GM19043 (cell line): Measurements from ENCODE around the gene TRMT61B.
A peak's percentile ranks its signal among the peaks of the same experiment; 100 is the strongest.

ENCODE experiments used
- ATAC-seq: cut with Tn5 transposase; IDR thresholded peaks from one replicate; pipeline ENCODE4 v1.9.1; 2021; ENCODE audit warnings: low read depth; ENCODE audit not compliant: unreplicated experiment

TRMT61B gene

DNA sequence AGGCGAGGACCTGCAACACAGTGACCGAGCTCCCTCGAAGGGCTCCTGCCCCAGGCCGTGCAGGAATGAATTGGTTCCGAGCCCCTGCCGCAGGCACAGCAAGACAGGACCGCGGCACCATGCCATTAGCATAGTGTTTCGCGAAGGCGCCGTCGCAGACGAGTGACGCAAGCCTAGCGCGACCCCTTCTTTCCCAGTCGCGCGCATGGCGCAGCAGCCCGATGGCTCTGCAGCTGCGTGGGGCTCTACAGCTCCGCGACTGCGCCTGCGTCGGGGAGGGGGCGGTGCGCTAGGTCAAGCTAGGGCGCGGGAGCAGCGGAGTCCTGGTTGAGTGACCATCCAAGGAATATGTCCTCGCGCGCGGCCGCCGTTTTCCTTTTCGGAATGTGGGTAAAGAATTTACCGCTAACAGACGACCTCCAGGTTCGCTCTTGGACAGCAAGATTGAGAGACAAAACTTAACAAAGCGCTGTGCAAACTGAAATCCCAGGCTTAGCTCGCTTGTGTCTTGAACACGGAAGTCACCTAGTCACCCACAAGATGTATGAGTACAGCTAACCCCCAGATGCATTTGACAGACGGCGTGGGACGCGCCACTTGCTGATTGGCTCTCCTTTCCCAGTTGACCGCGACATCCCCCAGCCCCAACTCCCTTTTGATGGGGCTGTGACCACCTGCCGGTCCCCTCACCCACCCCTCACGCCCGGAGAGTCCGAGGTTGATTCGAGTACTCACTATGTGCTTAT is at the start of gene TRMT61B:
Gene TRMT61B (minus strand): TSS at position 164 of the 746 bp plus-strand sequence. CDS start 32 bp downstream, at position 132.
- peak; percentile 91 for ATAC-seq

DNA sequence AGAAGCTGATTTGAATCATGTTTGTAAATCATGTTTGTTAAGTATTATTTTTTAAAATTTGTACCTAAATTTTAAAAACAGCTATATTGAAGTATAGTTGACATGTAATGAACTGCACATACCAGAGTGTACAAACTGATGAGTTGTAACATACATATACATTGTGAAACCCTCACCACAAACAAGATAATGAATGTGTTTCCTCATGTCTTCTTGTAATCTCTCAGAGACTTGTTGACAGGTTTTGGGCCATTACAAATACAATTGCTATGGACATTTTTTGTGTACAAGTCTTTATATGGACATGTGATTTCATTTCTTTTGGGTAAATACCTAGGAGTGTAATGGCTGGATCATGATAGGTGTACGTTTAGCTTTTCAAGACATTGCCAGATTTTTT is 45.8 kb upstream of the TRMT61B start:
- ATAC-seq: no peak

DNA sequence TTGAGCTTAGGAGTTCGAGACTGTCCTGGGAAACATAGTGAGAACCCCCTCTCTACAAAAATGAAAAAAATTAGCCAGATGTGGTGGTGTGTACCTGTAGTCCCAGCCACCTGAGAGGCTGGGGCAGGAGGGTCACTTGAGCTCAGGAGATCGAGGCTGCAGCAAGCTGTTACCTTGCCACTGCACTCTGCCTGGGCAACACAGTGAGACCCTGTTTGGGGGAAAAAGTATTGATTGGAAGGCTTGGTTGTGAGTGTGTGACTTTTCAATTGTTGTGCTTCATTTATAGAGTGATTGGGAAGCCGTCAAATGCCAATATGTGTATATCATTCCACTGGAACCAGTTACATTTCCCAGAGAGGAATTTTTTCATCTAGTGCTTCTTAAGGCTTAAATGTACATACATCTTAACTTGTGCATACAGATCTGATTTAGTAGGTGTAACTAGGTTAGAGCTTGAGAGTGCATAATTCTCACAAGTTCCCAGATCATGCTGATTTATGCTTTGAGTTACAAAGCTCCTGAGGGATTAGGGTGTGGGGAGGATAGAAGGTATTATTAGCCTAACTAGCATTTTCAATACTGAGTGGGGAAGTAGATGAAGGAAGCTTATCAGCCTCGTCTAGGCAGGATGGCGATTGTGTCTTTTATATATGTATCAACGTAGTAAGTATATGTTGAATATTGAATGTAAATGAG is 39.7 kb upstream of the TRMT61B start:
- no peak for ATAC-seq

DNA sequence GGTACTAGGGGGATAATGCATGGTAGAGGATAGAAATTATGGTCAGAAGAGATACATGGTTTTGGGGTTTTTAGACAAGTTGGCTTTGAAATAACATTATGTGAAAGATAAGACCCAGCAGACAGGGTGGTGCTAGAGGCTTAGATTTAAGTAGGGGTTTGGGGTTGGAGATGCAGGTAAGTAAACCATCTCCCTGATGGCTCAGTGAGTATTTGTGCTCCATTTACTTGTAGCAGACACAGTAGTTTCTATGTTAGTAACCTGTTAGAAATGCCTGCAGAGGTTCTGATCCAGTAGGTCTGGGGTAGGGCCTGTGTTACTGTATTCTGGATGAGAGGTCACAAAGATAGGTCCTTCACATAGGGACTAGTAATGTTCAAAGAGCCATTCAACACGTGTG is 38.1 kb upstream of the TRMT61B start:
- ATAC-seq: no peak

DNA sequence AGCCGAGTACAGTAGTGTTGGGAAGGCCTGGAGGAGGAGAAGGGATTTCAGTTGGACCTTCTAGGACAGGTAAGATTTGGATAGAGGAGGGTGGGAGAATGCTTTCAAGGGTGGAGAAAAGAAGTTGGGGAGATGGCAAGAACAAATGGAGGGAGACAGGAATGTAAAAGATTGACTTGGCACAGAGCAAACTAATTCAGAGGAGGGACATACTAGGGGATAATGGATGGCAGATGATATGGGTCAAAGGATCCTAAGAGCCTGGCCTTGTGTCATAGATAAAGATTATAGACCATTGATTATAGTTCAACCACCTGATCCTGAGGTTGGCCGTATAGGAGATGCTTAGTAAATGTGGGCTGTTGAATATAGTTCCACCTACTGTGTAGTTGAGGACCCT is 36.7 kb upstream of the TRMT61B start:
- ATAC-seq: no peak

DNA sequence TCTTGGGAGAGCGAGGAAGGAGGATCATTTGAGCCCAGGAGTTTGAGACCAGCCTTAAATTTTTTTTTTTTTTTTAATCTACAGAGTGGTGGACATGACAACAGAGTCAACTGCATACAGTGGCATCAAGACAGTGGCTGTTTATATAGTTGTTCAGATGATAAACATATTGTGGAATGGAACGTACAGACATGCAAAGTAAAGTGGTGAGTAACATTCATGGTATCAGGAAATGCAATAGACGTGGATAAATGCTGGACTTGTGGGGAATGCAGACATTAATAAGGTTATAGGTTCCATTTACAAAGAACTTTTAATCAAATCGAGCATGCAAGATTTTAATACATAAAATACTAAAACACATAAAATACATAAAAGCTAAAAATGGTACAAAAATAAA is 36.3 kb upstream of the TRMT61B start:
- no peak for ATAC-seq

DNA sequence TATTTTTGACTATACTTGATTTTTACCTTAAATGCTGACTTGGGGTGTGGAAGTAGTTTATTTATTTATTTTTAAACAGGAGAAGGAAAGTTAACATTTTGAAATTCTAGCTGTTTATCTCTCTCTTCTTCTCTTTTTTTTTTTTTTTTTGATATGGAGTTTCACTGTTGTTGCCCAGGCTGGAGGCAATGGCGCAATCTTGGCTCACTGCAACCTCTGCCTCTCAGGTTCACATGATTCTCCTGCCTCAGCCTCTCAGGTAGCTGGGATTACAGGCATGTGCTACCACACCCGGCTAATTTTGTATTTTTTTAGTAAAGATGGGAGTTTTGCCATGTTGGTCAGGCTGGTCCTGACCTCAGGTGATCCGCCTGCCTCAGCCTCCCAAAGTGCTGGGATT is 35.4 kb upstream of the TRMT61B start:
- no peak for ATAC-seq

DNA sequence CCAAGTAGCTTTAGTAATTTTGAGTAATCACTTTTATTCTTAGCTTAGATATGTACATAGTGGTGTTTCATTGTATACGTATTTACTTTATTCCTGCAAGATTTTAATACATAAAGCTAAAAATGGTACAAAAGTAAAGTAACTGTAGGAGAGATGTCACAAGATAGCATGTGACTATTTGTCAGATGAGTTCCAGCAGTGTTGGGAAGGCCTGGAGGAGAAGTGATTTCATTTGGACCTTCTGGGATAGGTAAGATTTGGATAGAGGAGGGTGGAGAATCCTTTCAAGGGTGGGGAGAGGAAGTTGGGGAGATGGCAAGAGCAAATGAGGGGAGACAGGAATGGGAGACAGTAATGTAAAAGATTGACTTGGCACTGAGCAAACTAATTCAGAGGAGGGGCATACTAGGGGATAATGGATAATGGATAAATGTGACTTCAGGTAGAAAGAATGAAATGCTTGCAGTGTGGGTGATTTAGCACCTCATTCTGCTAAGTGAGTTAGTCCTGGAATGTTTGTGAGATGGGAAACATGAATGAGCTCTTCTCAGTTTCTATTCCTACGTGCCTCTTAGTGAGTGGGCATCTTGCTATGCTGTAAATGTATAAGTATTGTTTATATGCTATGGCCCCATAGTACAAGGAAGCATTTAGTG is 34.8 kb upstream of the TRMT61B start:
- ATAC-seq: no peak

DNA sequence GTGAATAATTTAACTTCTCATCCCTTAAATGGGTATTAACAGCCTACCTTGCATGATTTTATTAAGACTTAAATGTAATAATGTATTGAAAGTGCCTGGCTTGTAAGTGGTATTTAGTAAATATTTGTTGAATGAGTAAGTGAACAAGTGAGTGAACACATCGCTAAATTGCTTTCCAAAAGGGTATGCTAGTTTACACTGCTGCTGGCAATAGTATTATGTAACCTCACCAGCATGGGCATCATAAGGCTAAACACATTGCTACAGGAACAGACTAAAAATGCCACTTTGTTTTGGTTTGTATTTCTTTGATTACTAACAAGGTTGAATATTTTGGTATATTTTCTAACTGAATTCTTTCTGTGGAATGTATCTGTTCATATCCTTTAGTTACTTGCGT is 34.2 kb upstream of the TRMT61B start:
- ATAC-seq: no peak

DNA sequence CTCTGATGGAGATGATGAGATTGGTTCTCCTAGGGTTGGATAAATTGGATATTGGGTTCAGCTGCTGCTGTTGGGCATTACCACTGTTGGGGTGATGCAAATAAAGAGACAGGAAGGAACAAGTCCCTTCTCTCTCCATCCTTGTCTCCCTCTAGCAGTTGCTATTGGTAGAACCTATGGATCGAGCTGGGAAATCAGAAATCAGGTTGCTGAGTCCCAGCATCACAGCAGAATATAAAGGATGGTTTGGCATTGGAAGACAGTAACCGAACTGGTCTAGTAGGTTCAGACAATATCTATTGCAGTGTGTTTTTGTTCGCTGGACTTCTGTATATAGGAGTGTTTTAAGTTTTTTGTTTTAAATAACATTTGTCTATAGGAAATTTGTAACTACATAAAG is 32.5 kb upstream of the TRMT61B start:
- no peak for ATAC-seq

DNA sequence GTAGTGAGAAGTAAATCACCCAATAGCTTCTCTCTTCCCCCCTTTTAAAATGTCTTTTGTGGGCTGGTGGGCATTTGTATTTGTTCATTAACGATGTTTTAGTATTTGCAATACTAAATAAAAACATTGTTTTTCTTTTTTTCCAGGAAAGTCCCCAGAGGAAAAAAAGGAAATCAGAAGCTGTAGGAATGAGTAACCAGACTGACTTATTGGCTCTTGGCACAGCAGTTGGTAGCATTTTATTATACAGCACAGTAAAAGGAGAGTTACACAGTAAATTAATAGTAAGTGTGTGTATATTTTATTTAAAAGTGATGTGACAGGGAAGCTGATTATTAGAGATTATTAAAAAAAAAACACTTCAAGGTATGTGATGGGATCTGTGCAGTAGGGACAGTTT is 31.7 kb upstream of the TRMT61B start:
- ATAC-seq: no peak

DNA sequence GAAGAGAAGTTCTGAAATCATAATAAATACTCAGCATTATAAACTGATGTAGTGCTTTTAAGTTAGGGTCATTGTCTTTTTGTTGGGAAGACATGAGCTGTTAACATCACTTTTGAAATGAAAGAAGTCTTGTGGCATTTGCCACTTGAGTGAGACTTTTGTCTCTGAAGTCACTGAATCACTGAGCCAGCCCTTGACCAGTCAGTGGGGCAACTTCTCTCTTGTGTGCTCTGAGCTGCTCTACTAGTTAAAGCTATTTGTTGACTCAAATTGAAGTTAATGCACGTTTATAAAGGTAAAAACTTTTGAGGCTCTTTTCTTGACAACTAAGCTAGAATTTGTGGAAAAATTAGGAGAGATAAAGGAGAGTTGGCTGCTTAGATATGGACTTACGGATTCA is 31.1 kb upstream of the TRMT61B start:
- no peak for ATAC-seq

DNA sequence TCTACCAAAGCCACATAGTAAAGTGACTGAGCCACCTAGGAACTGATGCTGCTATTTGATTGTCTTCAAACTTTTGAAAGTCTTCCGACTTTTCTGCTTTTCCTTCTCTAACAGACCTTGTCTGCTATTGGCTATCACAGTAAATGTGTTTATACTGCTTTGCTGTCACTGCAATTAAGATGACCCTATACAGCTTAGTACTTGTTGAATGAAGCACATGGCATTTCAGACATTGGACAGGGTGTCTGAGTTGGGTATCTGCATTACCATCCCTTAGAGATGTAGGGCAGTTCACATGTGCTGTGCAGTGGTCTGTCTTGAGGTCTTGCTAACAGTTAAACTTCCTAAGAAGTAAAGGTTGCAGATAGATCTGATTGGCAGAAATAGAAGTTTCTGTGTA is 27.9 kb upstream of the TRMT61B start:
- no peak for ATAC-seq

DNA sequence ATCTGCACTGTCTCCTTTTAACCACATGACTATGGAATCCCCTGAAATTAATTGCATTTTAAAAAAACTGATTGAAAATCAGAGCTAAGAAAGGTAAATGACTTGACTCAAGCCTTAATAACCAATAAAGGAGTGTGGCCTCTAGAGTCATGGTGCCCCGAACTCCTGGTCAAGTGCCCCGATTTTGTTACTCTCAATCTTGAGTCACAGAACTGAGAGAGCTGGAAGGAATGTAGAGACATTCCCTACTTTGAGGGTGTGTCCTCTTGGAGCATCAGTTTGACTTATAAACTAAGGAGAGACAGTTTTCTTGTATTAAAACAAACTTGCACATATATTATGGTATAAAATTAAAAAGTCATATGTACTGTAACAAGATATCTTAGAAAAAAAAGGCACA is 26.8 kb upstream of the TRMT61B start:
- ATAC-seq: no peak

DNA sequence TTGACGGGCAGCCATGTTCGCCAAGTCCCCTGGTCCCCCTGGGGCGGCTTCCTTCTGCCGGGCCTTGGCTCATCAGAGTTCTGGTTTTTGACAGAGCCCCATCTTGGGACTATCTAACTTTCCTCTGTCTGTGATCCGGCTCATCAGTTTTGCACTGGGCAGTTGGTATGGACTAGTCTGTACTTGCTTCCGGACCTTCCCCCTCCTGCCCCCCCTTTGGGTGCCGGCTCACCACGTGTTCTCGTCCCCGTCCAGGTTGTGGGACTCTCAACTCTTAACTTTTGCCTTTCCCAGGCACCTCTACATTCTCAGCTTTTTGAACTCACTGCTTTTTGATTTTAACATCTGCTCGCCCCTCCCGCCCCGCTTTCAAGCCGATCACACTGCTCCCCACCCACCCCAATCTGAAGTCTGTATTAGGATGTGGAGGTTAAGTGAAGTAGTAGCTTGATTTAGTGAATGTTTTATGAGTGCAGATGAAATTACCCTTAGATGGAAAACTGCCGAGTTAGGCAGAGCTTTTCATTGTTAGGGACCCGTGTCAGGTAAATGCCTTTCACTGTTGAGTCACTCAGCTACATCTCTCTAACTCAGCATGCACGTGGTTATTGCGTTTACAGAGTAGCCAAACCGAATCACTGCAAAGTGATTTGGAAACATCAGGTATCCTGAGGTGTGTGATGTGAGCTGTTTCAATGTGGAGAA is 25.2 kb upstream of the TRMT61B start:
- ATAC-seq: peak; percentile 19

DNA sequence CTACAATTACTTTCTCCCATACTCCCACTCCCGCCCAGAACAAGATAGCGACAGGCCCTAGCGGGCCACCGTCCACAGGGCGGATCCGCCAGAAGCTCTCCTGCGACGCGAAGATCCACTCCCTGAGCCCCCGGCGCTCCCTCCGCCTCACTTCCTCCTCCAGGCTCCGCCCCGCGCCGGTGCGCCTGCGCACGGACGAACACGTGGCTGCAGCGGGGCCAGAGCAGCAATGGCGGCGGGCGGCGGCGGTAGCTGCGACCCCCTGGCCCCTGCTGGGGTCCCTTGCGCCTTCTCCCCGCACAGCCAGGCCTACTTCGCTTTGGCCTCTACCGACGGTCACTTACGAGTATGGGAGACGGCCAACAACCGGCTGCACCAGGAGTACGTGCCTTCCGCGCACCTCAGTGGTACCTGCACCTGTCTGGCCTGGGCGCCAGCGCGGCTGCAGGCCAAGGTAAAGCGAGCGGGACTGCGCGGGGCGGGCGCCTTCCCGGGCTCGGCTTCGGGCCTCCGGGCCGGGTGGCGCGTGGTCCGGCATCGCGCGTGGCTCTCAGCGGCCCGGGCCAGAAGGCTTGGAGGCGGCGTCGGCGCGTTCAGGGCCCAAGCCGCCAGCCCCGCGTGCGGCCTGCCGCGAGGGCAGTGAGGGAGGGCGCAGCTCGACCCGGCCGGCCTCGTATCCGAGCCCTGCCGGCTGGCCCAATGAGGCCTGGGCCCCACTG is 24.5 kb upstream of the TRMT61B start, which contains the start of gene WDR43:
Gene WDR43 (plus strand): TSS at position 198 of the 719 bp plus-strand sequence. CDS start 32 bp downstream, at position 230.
- ATAC-seq: peak; percentile 81

DNA sequence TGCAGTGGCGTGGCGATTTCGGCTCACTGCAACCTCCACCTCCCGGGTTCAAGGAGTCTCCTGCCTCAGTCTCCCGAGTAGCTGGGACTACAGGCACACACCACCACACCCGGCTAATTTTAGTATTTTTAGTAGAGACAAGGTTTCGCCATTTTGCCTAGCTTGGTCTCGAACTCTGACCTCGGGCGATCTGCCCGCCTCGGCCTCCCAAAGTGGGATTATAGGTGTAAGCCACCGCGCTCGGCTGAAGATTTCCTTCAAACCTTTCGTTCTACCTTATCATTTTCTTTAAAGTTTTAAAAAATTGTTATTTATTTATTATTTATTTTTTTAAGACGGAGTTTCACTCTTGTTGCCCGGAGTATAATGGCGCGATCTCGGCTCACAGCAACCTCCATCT is 23.4 kb upstream of the TRMT61B start:
- no peak for ATAC-seq

DNA sequence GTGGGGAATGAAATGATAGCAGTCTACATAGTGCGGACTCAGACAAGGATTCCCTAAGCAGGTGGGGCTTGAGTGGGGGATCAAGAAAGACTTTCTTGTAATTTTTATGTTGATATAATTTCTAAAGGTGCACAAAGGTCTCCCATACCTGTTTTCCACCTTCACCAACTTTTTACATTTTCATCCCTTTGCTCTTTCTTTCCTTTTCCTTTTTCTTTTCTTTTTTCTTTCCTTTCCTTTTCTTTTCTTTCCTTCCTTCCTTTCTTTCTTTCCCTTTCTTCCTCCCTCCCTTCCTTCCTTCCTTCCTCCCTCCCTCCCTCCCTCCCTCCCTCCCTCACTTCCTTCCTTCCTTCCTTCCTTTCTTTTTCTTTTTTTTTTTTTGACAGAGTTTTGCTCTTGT is 10.1 kb upstream of the TRMT61B start:
- ATAC-seq: no peak

DNA sequence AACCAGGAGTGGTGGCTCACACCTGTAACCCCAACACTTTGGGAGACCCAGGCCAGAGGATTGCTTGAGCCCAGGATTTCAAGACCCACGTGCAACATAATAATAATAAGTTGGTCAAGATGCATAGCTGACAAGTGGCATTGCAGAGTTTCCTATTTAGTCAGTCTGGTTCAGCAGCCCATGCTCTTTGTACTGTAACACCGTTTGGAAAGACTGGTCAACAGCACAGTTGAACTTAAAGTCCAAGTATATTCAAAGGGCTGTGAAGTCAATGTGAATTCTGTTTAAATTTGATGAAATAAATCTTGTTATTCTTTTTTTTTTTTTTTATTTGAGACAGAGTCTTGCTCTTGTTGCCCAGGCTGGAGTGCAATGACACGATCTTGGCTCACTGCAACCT is 1.5 kb upstream of the TRMT61B start:
- ATAC-seq: no peak

DNA sequence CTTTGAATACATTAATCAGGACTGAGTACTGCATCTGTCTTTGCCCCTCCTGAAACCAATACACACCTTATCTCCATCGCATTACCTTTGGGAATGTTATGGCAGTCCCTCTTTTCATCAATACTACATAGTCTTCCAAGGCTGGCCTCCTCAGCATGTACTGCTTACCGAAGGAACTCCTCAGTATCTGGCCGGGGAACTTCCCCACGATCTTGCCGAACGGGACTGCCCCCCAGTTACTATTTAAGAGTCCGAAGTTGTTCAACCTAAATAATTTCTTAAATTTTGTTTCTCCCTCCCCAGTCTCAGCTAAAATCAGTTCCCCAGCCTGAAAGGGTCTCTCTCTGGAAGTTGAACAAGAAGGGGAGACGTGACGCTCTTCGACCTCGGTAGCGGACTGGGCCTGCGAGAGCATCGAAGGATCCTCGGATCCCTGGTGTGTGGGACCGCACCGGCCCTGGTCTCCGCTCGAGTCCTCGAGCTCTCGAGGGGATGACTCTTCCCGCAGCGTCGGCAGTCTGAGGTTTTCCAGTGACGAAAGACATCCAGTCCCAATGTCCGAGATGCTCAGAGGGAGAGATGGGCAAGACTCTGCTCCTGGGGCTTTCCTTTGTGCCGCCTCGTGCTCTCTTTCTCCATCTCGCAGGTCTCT is 489 bp downstream of the TRMT61B start:
- ATAC-seq: peak; percentile 27
